Myocyte (in vitro differentiated cells): Measurements from ENCODE around the gene ZBTB38. TPM values are rescaled to one million over a fixed set of nuclear protein-coding genes. Genes with fewer than 3 reads are reported as not detected.

Experiments used
- total RNA-seq: library from RNA; depleted of rRNA; stranded (reverse); fragments of >200 nt; gene quantifications from 2 replicates; pipeline ENCODE4 v1.2.3, GENCODE V29; 2014

The ZBTB38 gene
- total RNA-seq, 1 donor from 2014 or later, result 108 TPM

Other genes with a start within 250 kb of the ZBTB38 start
- 3.9 and 4.9 TPM in 2 replicates for gene PXYLP1, start 136.7 kb upstream of the ZBTB38 start, total RNA-seq
- 5.1 and 5.5 TPM in 2 replicates for gene RASA2, start 118.5 kb downstream of the ZBTB38 start, total RNA-seq